Panc1 (cell line): Measurements from ENCODE around the gene FRMD4A. TPM values are rescaled to one million over a fixed set of nuclear protein-coding genes. Genes with fewer than 3 reads are reported as not detected.
"Not testable (repeated sequence)": the region's sequence is repeated elsewhere in the genome, so short reads cannot be mapped to it uniquely, and the experiment has no call there.

Source experiments
- ATAC-seq: fragments of 200-7000 bp; cut with Tn5 transposase; 2 replicates; pipeline ENCODE4 v1.9.1; 2020; ENCODE audit warnings: mild to moderate bottlenecking, moderate library complexity
- BruUV-seq: library from RNA; stranded (reverse); fragments of 400-500 nt; replicated peaks from 2 replicates; lab custom pipeline; 2021; lab: Mats Ljungman, UMichigan
- CTCF ChIA-PET: fragments of 300-600 bp; sonication (Branson Sonifier 250); formaldehyde crosslinking; loops from one replicate; lab custom pipeline; 2022; ENCODE audit warnings: antibody characterized with exemption; lab: Charles Lee
- POLR2A ChIA-PET: fragments of 300-600 bp; sonication (Branson Sonifier 250); formaldehyde crosslinking; loops from one replicate; lab custom pipeline; 2022; ENCODE audit warnings: antibody characterized with exemption; lab: Charles Lee
- DNase-seq: peaks from one replicate; pipeline ENCODE4 v3.0.0-alpha.2; 2010; ENCODE audit warnings: low read depth, low spot score
- H3K27ac ChIP-seq: 2 replicates; pipeline ENCODE4 v1.5.1; 2011; ENCODE audit warnings: mild to moderate bottlenecking, low read length, inconsistent platforms
- H3K27me3 ChIP-seq: fragments of 200-500 bp; sonication (Bioruptor generic); 2 replicates; pipeline ENCODE4 v1.6.0; 2014; ENCODE audit warnings: low read length, inconsistent platforms; ENCODE audit not compliant: control insufficient read depth, insufficient read depth
- H3K36me3 ChIP-seq: fragments of 200-500 bp; sonication (Bioruptor generic); 2 replicates; pipeline ENCODE4 v1.5.1; 2014; ENCODE audit warnings: inconsistent platforms, mild to moderate bottlenecking, low read length, moderate library complexity; ENCODE audit not compliant: control insufficient read depth, insufficient read depth
- H3K4me1 ChIP-seq: 2 replicates; pipeline ENCODE4 v1.5.1; 2011; ENCODE audit warnings: inconsistent platforms, mild to moderate bottlenecking, low read length, moderate library complexity; ENCODE audit not compliant: control insufficient read depth, insufficient read depth
- H3K4me3 ChIP-seq, 2 experiments: 2 replicates each; pipeline ENCODE4 v1.5.1; 2011 to 2012; ENCODE audit warnings: low read depth in 2 of 2, low read length in 2 of 2, mild to moderate bottlenecking in 2 of 2, inconsistent platforms in 1 of 2, moderate library complexity in 1 of 2
- H3K9me3 ChIP-seq: fragments of 200-500 bp; sonication (Bioruptor generic); 2 replicates; pipeline ENCODE4 v1.5.1; 2014; ENCODE audit warnings: low read depth, mild to moderate bottlenecking, inconsistent platforms, low read length, moderate library complexity; ENCODE audit not compliant: control insufficient read depth, insufficient read depth
- CTCF ChIP-seq: fragments of 450-650 bp; IDR thresholded peaks from 2 replicates; pipeline ENCODE4 v1.5.1; 2017; ENCODE audit warnings: mild to moderate bottlenecking
- POLR2AphosphoS5 ChIP-seq: IDR thresholded peaks from 2 replicates; pipeline ENCODE4 v1.6.1; 2012; ENCODE audit warnings: mild to moderate bottlenecking, low read depth, low read length, moderate library complexity
- REST ChIP-seq, 2 experiments: IDR thresholded peaks; 2 replicates each; pipeline ENCODE4 v1.6.1; 2011 to 2012; ENCODE audit warnings: low read depth in 2 of 2, control low read depth in 1 of 2, low read length in 1 of 2, mild to moderate bottlenecking in 1 of 2, moderate library complexity in 1 of 2; ENCODE audit not compliant: insufficient read depth in 1 of 2
- SIN3A ChIP-seq: IDR thresholded peaks from 2 replicates; pipeline ENCODE4 v1.6.1; 2012; ENCODE audit warnings: low read depth, mild to moderate bottlenecking, low read length, moderate library complexity, borderline replicate concordance; ENCODE audit not compliant: insufficient read depth
- TCF7L2 ChIP-seq: IDR thresholded peaks from 2 replicates; pipeline ENCODE4 v1.6.1; 2011; ENCODE audit warnings: mild to moderate bottlenecking, low read depth, low read length, inconsistent platforms
- in situ Hi-C: cut with HindIII; loops from 2 replicates; pipeline ENCODE4 v1.10.0; 2016; ENCODE audit warnings: low sequenced_read_pairs, low pct_unique_long_range_greater_than_20kb
- intact Hi-C: fragments of 100-400 bp; cut with micrococcal nuclease; formaldehyde crosslinking; loops from one replicate; pipeline ENCODE4 v1.10.0; 2022; ENCODE audit not compliant: unreplicated experiment
- total RNA-seq: library from RNA; stranded (reverse); gene quantifications from one replicate; pipeline ENCODE4 v1.2.1, GENCODE V29; 2021; ENCODE audit not compliant: unreplicated experiment

The FRMD4A gene
- total RNA-seq, 1 experiment from 2014 or later, result 7.1 TPM

GRCh38 chr10:14048930-14049613, 281.7 kb downstream of the FRMD4A start:
- CTCF ChIA-PET, result no interaction called here
- H3K4me1 ChIP-seq, result no peaks in the 10 kb centered on the region
- no peaks in the 10 kb centered on the region for H3K36me3 ChIP-seq
- TF ChIP-seq POLR2AphosphoS5 (no peak), REST (IDR thresholded peaks at IDR 0.05; ENCODE audit: insufficient read depth in 1 of 2, low read depth in 2 of 2, low read length in 1 of 2) (no peak), CTCF (no peak), TCF7L2 (no peak), SIN3A (no peak)
- H3K27me3 ChIP-seq, result no peaks in the 10 kb centered on the region
- DNase-seq, result no peak
- intact Hi-C loops, result no loop called here
- POLR2A ChIA-PET, result no interaction called here
- H3K27ac ChIP-seq, result no peak overlapping the region
- in situ Hi-C loops, result no loop called here
- ATAC-seq, result no peak
- no TSS peak for BruUV-seq
- H3K9me3 ChIP-seq, result no peaks in the 10 kb centered on the region
- H3K4me3 ChIP-seq, result no peak overlapping the region

- ATAC-seq (no peak), DNase-seq (no peak)
- intact Hi-C loops (no loop called here), in situ Hi-C loops (no loop called here)
- Histone ChIP-seq H3K36me3 (no peaks in the 10 kb centered on the region), H3K4me3 (no peak overlapping the region), H3K9me3 (no peaks in the 10 kb centered on the region), H3K27me3 (no peaks in the 10 kb centered on the region), H3K27ac (no peak overlapping the region), H3K4me1 (no peaks in the 10 kb centered on the region)
- BruUV-seq, result no TSS peak
- ChIA-PET POLR2A (no interaction called here), CTCF (no interaction called here)
- no peak for TF ChIP-seq TCF7L2
- no peak for TF ChIP-seq CTCF
- no peak for TF ChIP-seq REST (IDR thresholded peaks at IDR 0.05; ENCODE audit: insufficient read depth in 1 of 2, low read depth in 2 of 2, low read length in 1 of 2)
- no peak for TF ChIP-seq SIN3A
- no peak for TF ChIP-seq POLR2AphosphoS5
Observed at GRCh38 chr10:14047431-14047830, 283.3 kb downstream of the FRMD4A start.

- H3K27ac ChIP-seq, H3K4me1 ChIP-seq, BruUV-seq, in situ Hi-C loops, H3K36me3 ChIP-seq, CTCF ChIA-PET, H3K4me3 ChIP-seq, ATAC-seq, H3K27me3 ChIP-seq, POLR2A ChIA-PET, DNase-seq, intact Hi-C loops, H3K9me3 ChIP-seq: not testable (repeated sequence)
Observed at GRCh38 chr10:14042051-14042450, 288.7 kb downstream of the FRMD4A start.
